D341Med (cell line): ENCODE results near the gene CREB5.

Experiments used
- DNase-seq: peaks from one replicate; pipeline ENCODE4 v3.0.0; 2012; ENCODE audit warnings: low spot score

CREB5 gene

GRCh38 chr7:28435732-28436378 is 23.5 kb downstream of the CREB5 start:
- DNase-seq, result no peak

GRCh38 chr7:28440055-28440601 is 27.8 kb downstream of the CREB5 start:
- DNase-seq, result no peak

GRCh38 chr7:28442540-28443420 is 30.5 kb downstream of the CREB5 start:
- no peak for DNase-seq

DNA sequence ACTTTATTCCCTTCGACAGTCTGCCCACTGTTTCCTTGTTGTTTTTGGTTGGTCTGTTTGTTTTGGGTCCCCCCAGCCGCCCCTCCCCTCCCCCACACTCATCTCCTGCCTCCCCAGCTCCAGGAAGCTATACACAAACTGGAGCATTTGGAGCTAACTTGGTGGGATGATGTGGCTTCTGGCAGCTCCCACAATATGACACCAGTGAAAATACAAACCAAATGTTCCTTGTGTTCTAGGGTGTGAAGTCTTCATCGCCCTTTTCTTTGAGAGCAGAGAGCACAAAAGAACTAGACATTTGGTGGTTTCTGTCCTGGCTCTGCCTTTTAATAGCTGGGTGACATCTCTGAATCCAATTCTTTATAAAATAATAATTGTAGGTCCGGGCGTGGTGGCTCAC is 33.8 kb downstream of the CREB5 start:
- no peak for DNase-seq

DNA sequence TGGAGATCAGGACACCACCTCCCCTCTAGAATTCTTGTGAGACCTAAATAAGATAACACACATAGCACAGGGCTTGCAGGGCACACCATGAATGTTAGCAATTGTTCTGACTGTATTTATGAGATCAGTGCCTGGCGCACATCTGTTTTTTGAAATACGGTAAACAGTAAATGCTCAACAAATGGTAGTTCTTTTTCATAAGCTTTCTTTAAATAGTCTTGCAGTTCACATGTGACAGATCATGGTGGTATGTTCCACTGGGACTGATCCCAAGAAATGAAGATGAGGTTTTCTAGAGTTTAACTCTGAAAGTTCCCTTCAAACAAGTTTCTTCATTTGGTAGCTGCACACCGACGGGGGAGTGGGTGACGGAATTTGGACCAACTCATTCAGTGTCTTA is 34.8 kb downstream of the CREB5 start:
- DNase-seq, result no peak

DNA sequence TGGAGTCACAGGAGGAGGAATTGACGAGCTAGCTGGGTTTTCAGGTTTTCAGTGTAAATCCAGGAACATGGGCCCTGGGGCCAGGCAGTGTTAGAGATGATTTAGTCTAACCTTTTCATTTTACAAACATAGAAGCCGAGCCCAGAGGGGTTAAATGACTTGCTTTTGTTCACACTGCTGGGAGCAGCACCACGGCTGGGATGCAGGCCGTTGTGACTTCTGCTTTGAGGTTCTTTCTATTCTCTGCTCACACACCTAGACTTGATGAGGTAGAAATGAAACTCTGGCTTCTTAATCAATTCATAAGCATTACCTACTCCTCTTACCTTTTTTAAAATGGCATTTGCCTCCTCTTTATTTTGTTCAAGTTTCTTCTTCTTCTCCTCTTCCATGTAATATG is 36.4 kb downstream of the CREB5 start:
- no peak for DNase-seq

DNA sequence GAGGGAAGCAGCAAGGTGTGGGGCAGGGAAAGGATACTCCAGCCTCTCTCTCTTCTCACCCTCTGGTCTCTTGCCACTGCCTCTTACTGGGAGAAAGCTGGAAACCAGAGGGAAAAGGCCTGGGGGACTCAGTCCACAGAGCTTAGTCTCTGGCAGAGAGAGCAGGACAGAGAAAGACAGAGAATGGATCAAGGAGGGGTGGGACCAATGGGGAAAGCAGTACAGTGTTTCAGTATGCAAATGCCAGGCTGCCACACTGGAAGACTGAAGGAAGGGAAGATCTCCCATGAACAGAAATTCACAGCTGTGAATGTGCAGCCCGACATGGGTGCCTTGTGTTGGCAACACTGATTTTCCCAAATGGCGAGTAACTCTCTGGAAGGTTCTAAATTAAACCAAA is 40.4 kb downstream of the CREB5 start:
- DNase-seq, result no peak

GRCh38 chr7:28455486-28455885 is 43.2 kb downstream of the CREB5 start:
- DNase-seq, result no peak

- DNase-seq, result no peak
Measured at GRCh38 chr7:28456044-28456443, 43.7 kb downstream of the CREB5 start.

GRCh38 chr7:28458732-28459131 is 46.4 kb downstream of the CREB5 start:
- DNase-seq, result no peak

DNA sequence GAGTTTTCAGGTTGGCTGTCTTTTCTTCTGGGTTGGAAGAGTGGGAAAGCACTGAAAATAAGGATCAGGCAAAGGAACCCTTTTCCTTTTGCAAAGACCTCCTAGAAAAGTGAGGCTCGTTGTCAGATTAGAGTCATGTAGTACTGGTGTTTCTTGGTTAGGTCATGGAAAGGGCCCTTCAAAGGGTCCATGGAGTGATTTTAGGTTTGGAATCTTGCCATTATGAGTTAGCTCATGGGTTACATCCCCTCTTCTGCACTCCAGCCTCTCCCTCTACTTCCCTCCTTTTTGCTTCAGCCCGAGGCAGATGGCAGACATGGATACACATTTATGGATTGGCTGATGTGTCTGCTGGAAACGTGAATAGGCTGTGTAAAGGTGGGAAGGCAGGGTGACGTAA is 47.0 kb downstream of the CREB5 start:
- DNase-seq, result no peak

DNA sequence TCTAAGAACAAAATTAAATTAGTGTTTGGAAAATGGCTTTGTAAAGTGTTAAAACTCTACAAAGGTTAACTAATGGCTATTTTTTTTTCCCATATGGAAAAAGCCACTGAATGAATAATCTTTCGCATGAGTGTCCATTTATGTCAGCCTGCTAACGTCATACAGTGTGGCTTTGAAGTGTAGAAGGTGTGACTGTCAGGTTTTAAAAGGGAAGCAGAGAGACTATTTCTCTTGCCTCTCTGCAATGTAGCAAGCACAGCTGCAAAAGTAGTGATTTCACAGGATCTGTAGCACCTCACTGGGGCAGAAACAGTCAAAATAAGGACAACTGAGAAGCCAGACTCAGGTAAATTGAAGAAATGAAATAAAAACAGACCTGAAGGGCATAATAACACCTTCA is 53.4 kb downstream of the CREB5 start:
- DNase-seq, result no peak

DNA sequence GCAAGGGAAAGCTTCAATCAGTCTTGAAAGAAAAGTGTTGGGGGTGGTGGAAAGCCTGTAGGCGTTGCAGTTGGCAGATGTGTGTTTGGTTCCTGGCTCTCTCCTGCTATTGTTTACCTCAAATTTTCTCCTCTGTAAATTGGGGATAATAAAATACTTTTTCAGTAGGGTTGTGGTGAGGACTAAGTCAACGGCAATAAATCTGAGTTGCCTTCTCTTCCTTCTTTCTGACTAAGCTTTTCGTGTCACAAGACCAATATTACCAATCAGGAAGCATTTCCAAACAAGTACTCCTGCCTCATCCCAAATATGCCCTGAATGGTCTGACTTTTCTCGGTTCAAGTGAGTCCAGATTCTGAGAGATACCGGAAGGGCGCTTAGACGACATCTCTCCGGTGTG is 54.0 kb downstream of the CREB5 start:
- DNase-seq, result no peak

- no peak for DNase-seq
Measured at GRCh38 chr7:28466885-28467284, 54.6 kb downstream of the CREB5 start.

GRCh38 chr7:28469562-28469961 is 57.2 kb downstream of the CREB5 start:
- DNase-seq, result no peak

DNA sequence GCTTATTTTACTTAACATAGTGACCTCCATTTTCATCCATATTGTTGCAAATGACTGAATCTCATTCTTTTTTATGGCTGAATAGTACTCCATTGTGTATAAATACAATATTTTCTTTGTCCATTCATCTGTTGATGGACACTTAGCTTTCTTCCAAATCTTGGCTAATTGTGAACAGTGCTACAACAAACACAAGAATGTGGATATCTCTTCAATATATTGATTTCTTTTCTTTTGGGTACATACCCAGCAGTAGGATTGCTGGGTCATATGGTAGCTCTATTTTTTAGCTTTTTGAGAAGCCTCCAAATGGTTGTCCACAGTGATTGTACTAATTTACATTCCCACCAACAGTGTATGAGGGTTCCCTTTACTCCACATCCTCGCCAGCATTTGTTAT is 58.0 kb downstream of the CREB5 start:
- no peak for DNase-seq

DNA sequence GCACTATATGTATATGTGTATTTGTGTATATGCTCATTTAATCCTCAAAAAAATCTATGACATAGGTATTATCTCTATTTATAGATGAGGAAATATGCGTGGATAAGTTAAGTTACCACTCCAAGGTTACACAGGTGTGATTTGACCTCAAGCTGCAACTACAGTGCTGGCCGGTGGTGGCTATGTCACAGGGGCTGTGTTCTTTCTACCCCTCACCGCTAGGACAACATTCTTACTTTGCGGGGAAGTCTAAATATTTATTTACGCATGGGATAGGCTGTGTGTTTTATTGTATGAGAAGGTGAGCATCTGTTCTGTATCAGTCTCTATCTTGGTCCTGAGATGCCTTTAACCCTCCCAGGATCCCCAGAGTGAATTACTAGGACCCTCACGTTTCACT is 60.0 kb downstream of the CREB5 start:
- no peak for DNase-seq

GRCh38 chr7:28473571-28474281 is 61.4 kb downstream of the CREB5 start:
- DNase-seq, result no peak

DNA sequence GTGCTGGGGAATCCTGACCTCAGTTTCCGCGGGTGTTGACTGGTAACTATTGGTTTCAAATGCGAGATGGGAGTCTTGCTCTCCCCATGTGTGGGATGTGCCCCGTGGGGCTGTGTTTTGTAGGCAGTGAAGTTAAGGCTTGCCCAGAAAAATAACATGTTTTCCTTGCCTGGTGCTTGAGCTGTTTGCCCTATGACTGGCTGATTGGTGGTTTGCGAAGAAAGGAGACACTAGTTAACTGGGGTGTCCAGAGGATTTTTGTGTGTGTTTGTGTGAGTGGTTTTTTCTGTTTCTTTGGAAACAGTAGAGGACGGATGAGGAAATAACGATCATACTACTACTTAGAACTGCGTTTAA is 61.9 kb downstream of the CREB5 start:
- DNase-seq, result no peak

DNA sequence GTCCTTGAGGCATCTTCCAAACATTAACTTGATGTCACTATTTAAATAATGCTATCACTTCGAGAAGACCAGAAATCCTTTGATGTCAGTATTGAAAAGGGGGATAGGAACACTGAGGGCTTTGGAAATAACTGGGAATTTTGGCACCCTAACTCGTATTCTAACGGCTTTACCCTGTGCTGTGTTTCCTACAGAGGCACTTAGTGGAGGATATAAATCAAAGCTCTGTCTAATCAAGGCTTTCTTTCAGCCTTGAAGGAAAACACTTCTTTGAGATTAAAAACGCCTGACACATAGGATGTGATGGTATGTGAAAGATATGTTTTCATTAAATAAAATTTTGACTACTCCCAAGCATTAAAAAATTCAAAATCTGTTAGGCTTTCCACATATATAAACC is 62.3 kb downstream of the CREB5 start:
- DNase-seq, result no peak

GRCh38 chr7:28477041-28477442 is 64.7 kb downstream of the CREB5 start:
- DNase-seq, result no peak

DNA sequence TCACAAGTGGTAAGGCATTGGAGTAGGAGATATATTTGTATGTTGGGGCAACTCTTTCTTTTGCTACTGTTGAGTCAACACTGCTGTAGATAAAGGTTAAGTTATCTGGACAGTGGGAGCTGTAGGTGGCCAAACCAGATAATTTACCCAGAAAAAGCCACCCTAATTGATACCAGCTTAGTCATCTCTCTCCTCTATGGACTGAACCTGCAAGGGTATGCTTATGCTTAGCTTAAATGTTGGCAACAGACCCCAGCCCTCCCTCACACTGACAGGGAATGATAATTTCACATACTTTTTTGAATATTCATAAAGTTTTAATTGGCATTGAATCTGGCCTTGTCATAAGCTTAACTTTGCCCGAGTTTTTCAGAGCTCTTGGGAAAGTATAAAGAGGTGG is 66.3 kb downstream of the CREB5 start:
- no peak for DNase-seq

DNA sequence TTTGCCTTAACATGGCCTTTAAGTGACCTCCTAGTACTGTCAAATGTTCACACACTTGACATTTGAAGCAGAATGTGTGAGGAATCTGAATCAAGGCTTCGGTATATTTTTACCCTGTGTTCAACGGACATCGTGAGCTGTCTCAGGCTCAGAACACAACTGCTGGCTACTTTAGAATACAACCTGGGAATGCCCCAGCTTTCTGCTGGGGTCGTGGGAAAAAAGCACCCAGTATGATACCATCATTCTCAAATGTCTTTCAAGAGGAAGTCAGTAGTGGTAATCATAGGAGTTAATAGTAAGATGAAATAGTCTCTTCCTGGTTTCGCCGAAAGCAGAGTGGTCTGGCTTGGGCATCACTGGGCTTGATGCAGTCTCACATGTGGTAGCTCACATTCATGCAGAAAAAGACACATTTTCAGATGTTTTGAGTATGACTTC is 67.2 kb downstream of the CREB5 start:
- no peak for DNase-seq
